Raji (cell line): ENCODE results near the gene FHOD1.

Experiments
- POLR2A ChIP-seq: IDR thresholded peaks from 2 replicates; pipeline ENCODE4 v1.6.1; 2011; ENCODE audit warnings: low read depth, low read length, control low read depth; ENCODE audit not compliant: insufficient read depth

The FHOD1 gene

DNA sequence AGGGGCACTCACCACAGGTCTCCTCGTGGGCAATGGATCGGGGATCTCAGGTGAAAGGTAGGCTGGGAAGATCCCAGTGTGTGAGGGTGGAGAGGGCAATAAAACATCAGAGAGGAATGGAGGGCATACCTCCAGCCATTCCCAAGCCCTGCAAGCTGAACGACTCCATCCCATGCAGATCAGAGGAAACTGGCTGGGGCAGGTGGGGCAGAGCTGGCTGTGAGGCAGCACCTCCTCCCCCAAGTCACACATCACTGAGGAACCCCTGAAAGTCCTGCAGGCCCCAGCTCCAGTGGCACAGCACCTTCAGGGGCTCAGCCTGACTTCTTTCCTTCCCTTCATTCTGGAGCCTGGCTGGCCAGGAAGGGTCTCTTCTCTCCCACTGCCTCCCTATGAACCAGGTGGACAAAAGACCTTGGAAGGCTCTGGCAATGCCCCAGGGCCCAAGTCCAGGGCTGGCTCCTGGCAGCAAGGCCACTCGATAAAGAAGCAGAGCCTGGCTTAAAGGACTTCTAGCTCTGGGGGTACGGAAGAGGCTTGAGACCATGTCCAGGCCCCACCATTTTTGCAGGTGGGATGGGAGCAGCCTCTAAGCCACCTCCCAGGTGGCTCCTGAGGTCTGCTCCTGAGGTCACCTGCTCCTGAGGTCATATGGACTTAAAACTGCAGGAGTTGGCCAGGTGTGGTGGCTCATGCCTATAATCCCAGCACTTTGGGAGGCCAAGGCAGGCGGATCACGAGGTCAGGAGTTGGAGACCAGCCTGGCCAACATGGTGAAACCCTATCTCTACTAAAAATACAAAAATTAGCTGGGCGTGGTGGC, 33.9 kb downstream of the FHOD1 start:
- TF ChIP-seq POLR2A: no peak

DNA sequence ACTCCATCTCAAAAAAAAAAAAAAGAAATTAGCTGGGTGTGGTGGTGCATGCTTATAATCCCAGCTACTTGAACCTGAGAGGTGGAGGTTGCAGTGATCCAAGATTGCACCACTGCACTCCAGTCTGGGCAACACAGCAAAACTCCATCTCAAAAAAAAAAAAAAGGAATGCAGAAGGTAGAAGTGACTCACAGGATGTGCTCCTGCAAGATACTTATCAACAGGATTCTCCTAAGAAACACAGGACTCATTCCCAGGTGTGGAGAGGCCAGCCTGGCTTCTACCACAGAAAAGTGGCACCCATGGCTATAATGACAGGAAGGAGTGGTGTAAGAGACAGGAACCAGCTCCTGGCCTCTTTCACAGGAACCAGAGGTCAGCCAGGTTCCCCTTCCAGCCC, 34.5 kb downstream of the FHOD1 start:
- TF ChIP-seq POLR2A: no peak

DNA sequence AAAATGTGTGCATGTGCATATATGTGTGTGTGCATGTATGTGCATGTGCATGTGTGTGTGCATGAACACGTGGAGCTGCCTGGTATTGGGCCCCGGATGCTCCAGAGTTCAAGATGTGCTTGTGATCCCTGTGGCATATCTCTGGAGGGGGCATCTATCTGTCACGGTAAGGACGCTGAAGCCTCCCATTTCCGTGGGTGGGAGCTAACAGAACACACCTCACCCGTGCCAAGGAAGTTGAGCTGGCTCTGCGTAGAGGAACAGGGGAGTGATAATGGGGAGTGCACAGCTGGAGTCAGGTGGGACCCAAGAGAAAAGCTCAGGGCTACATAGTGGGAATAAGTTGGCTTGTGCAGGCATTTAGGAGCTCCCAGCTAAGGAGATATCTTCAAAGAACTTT, 35.6 kb downstream of the FHOD1 start:
- no peak for TF ChIP-seq POLR2A

DNA sequence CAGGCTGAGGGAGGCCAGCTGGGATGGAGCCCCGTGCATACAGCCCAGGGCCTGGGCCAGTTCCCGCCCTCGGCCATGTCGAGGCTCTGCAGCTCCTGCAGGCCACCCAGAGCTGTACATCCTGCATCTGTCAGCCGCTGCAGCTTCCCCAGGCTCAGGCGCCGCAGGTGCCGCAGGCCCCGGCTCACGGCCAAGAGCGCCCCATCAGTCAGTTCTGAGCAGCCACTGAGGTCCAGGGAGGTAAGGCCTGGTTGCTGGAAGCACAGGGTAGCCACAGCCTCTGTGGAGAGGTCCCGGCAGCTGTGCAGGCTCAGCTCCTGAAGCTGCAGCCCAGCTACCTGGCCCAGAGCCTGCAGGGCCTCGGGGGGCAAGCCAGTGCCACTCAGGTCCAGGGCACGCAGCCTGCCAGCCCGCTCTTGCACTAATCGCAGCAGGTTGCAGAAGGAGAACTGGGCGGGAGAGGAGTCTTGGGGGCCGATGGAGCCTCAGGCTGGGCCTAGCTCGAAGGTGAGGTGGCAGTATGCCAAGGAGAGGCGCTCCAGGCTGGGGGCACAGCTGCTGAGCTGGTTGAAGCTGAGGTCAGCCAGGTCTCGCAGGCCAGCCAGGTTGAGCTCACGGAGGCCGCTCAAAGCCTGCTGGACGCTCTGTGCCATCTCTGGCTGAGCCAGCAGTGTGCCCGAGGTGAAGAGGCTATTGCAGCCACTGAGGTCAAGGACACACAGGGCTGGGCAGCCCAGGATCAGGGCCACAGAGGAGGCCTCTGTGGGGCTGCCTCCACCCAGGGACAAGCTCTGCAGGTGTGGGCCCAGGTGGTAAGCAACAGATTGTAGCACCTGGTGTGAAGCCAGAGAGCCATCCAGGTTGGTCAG, 37.0 kb downstream of the FHOD1 start:
- TF ChIP-seq POLR2A: no peak

DNA sequence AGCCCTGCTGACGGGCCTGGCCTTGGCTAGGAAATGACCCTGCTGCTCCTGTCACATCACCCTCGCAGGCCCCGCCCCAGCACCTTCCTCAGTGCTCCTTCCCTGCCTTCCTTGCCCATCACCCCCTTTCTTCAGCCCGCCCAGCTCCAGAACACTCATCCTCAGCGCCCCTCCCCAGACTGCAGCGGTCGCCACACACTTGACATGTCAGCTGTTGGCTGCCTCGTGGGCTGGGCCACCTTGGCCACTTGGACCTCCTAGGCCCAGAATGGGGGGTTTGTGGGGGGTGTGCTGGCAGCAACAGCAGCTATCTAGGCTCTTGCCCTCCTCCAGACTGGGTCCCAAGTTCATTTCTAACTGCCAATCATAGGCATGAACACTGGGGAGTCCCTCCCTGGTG, 37.7 kb downstream of the FHOD1 start:
- TF ChIP-seq POLR2A: no peak

DNA sequence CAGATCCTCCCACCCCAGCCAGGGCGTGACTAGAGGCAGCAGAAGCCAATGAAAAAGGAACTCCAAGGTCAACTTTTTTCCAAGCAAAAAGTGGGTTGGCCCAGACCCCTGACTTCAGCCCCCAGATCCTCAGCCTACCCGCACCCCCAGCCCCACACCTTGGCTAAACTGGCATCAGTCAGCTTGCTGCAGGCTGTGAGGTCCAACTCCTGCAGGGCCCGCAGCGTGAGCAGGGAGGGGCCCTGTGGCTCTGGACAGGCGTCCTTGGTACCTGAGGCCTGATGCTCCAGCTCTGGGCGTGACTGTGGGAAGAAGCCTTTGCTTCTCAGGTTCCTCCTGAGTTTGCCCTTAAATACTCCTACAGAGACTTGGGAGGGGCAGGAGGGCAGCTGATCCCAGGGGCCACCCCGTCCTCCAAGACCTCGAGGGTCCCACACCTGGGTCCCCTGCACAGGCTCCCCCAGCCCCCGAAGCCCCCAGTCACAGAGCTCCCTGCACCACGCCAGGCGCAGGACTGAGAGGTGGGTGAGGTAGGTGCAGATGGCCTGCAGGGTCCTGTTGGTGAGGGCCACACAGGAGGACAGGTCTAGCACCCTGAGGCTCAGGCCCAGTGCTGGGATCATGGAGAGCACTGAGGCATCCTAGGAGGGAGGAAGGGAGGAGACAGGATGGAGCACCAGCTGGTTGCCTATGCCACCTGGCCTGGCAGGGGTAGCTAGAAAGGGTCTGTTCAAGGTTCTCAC, 39.0 kb downstream of the FHOD1 start:
- no peak for TF ChIP-seq POLR2A

DNA sequence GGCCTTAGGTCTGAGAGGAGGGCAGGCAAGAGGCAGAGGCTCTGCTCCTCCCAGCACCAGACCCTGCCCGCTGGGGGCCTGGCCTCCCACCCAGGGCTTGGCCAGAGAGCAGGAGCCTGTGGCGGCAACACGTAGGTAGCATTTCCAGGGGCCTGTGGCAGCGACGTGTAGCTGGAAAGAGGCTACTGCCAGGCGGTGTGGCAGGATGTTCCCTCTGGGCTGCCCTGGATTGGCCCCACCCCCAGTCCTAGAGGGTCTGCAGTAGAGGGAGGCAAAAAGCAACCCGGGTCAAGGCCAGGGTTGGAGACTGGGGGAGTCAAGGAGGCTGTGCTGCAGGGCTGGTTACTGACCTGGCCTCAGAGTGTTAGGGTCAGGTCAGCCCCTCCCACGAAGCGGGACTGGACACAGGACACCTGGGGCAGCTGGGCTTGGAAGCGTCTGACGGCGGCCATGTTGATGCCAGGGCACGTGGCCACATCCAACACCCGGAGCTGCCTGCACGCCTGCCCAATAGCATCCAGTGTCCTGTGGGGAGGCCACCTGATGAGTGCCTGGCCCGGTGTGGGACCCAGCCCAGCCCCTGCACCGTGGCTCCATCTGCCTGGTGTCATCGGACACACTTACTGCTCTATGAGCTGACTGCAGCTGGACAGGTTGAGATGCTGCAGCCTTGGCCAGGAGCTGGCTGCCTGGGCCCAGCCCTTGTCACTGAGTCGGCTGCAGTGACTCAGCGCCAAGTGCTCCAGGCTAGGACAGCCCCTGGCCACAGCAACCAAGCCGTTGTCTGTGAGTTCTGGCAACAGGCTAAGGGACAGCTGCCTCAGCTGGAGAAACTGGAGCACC, 39.8 kb downstream of the FHOD1 start:
- TF ChIP-seq POLR2A: no peak; the same call in 1 of the 2 replicates

DNA sequence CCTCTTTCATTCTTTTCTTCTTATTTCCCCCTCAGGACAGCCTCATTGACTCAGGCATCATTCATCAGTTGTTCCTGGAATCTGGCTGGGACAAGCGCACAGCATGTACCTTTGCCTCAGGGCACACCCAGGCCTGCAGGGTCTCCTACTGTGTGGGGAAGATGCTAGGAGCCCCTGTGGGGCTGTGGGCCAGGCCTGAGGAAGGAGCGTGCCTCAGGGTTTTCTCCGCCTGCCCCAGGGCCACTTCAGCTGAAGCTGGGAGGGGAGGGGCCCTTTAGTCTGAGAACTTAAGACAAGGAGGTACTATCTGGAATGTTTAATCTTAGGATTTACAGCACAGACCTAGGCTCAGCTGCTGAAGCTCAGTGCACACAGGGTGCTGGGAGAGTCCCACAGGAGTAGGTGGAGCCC, 40.4 kb downstream of the FHOD1 start:
- peak; percentile 28; the same call in 1 of the 2 replicates for TF ChIP-seq POLR2A

DNA sequence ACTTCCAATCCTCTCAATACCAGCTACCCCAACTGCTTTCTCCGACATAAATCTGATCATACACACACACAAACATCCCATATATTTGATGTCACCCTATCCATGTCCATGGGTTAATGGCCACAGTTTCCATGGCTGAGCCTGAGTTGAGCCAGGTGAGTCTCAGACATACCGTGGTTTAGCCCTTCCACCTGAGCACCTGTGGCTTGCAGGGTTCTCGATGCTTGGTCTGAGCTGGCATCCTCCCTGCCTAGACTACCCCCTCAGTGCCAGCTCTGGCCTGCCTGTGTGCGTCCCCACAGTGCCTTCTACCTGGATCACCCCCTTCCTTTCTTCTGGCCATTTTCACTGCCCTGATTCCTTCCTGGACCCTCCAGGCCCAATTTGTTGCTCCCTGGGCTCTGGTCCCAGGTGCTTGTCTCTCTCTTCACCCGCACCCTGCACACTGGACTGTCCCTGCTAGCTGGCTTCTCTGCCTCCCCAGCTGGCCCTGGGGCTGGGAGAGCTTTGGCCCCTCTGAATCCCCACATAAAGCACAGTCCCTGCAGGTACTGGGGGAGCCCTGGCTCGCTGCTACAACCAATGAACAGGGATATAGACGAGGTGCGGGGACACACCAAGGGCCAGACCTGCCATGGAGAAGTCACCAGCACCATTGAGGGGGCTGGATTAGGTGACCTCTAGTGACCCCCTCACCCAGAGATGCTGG, 41.0 kb downstream of the FHOD1 start:
- no peak for TF ChIP-seq POLR2A

DNA sequence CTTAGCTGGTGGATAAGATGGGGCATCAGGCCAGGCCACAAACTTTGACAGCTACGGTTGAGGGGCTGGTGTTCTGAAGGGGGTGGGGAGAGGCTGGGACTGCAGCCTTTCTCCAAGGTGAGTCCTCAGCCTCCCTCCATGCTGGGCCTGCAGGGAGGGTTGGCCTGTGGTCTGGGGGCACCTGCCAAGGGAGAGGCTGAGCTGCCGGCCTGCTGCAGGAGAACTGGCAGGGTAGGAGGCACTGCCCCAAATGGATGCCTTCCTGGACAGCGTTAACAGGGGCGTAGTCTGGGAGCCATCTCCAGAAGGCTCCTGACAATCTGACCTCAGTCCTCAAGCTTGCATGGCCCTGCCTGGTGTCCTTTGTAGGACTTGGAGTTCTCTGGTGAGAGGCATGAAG, 43.2 kb downstream of the FHOD1 start:
- no peak for TF ChIP-seq POLR2A

DNA sequence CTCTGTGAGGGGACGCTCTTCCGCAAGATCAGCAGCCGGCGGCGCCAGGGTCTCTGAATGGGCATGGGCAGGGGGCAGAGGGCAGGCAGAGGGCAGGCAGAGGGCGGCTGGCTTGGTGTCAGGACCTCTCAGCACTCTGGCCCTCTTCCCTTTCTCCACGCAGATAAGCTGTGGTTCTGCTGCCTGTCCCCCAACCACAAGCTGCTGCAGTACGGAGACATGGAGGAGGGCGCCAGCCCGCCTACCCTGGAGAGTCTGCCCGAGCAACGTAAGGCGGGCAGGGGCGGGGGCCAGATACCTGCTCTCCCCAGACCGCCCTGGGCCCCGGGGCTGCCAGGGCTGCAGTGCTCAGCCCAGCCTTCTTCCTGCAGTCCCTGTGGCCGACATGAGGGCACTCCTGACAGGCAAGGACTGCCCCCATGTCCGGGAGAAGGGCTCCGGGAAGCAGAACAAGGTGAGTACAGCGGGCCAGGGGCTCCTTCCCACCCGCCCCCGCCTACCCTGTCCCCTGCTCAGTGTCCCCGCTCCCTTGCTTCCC, 44.3 kb downstream of the FHOD1 start:
- TF ChIP-seq POLR2A: no peak

DNA sequence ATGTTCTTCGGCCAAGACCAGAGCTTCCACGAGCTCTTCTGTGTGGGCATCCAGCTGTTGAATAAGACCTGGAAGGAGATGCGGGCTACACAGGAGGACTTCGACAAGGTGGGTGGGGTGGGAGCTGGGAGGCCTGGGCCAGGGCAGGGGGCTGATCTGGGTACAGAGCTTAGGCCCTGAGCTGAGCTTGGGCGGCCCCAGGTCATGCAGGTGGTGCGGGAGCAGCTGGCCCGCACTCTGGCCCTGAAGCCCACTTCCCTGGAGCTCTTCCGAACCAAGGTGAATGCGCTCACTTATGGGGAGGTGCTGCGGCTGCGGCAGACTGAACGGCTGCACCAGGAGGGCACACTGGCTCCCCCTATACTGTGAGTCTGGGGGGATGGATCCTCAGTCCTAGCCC, 44.9 kb downstream of the FHOD1 start:
- no peak for TF ChIP-seq POLR2A
